Measurements from ENCODE around the gene L3MBTL4.

L3MBTL4 gene

GRCh38 chr18:6044773-6045172 lies 369.9 kb downstream of the L3MBTL4 start:
- no peak for TF ChIP-seq CTCF (IDR thresholded peaks at IDR 0.05)
- DNase-seq (ENCODE audit: low spot score), result no peak
- Histone ChIP-seq H3K27ac (no peak overlapping the region), H3K4me3 (no peak overlapping the region)

- no peak for TF ChIP-seq CTCF (IDR thresholded peaks at IDR 0.05)
- Histone ChIP-seq H3K27ac (no peak overlapping the region), H3K4me3 (no peak overlapping the region)
- DNase-seq (ENCODE audit: low spot score), result no peak
Measured at GRCh38 chr18:6044319-6044718, 370.4 kb downstream of the L3MBTL4 start.

- Histone ChIP-seq H3K4me3 (no peak overlapping the region), H3K27ac (no peak overlapping the region)
- no peak for TF ChIP-seq CTCF (IDR thresholded peaks at IDR 0.05)
- DNase-seq (ENCODE audit: low spot score), result no peak
Measured at GRCh38 chr18:6039055-6039454, 375.7 kb downstream of the L3MBTL4 start.

GRCh38 chr18:6031442-6031841 lies 383.3 kb downstream of the L3MBTL4 start:
- no peak for TF ChIP-seq CTCF (IDR thresholded peaks at IDR 0.05)
- DNase-seq (ENCODE audit: low spot score), result no peak
- Histone ChIP-seq H3K27ac (no peak overlapping the region), H3K4me3 (no peak overlapping the region)

GRCh38 chr18:6031002-6031401 lies 383.7 kb downstream of the L3MBTL4 start:
- no peak for TF ChIP-seq CTCF (IDR thresholded peaks at IDR 0.05)
- Histone ChIP-seq H3K27ac (no peak overlapping the region), H3K4me3 (no peak overlapping the region)
- DNase-seq (ENCODE audit: low spot score), result no peak

GRCh38 chr18:6024745-6025248 lies 389.9 kb downstream of the L3MBTL4 start:
- TF ChIP-seq CTCF (IDR thresholded peaks at IDR 0.05), result no peak
- DNase-seq (ENCODE audit: low spot score), result no peak
- Histone ChIP-seq H3K27ac (no peak overlapping the region), H3K4me3 (no peak overlapping the region)

GRCh38 chr18:6023551-6023950 lies 391.2 kb downstream of the L3MBTL4 start:
- Histone ChIP-seq H3K4me3 (no peak overlapping the region), H3K27ac (no peak overlapping the region)
- no peak for DNase-seq (ENCODE audit: low spot score)
- no peak for TF ChIP-seq CTCF (IDR thresholded peaks at IDR 0.05)

Measured in coronary artery (tissue), 2 donors.